NCI-H128 (cell line): Measurements from ENCODE around the gene PLOD1.
A peak's percentile ranks its signal among the peaks of the same experiment; 100 is the strongest.
"Not testable (repeated sequence)": the region's sequence is repeated elsewhere in the genome, so short reads cannot be mapped to it uniquely, and the experiment has no call there.

Source experiments
- DNase-seq: peaks from one replicate; lab custom pipeline; 2025; ENCODE audit not compliant: unreplicated experiment; lab: John Stamatoyannopoulos, UW

PLOD1 gene

GRCh38 chr1:11938722-11939526, 4.4 kb downstream of the PLOD1 start:
- no peak for DNase-seq

- not testable (repeated sequence) for DNase-seq
Observed at GRCh38 chr1:11939794-11940193, 5.3 kb downstream of the PLOD1 start.

- DNase-seq, result no peak
Observed at GRCh38 chr1:11940260-11940921, 5.9 kb downstream of the PLOD1 start.

- DNase-seq, result no peak
Observed at GRCh38 chr1:11942280-11942679, 7.8 kb downstream of the PLOD1 start.

GRCh38 chr1:11943619-11944018, 9.1 kb downstream of the PLOD1 start:
- no peak for DNase-seq

- DNase-seq, result peak; percentile 87
Observed at GRCh38 chr1:11944358-11944931, 9.9 kb downstream of the PLOD1 start.

- DNase-seq, result no peak
Observed at GRCh38 chr1:11946647-11947046, 12.1 kb downstream of the PLOD1 start.

- DNase-seq, result no peak
Observed at GRCh38 chr1:11948822-11949458, 14.4 kb downstream of the PLOD1 start.

- no peak for DNase-seq
Observed at GRCh38 chr1:11951901-11952300, 17.4 kb downstream of the PLOD1 start.

GRCh38 chr1:11952455-11953109, 18.1 kb downstream of the PLOD1 start:
- DNase-seq, result no peak

- DNase-seq, result no peak
Observed at GRCh38 chr1:11955221-11955620, 20.7 kb downstream of the PLOD1 start.

- no peak for DNase-seq
Observed at GRCh38 chr1:11957398-11957797, 22.9 kb downstream of the PLOD1 start.

GRCh38 chr1:11957897-11958296, 23.4 kb downstream of the PLOD1 start:
- DNase-seq, result no peak

- no peak for DNase-seq
Observed at GRCh38 chr1:11960276-11960675, 25.8 kb downstream of the PLOD1 start.

- no peak for DNase-seq
Observed at GRCh38 chr1:11960715-11961114, 26.2 kb downstream of the PLOD1 start.

- DNase-seq, result no peak
Observed at GRCh38 chr1:11961230-11961629, 26.7 kb downstream of the PLOD1 start.

- no peak for DNase-seq
Observed at GRCh38 chr1:11963622-11964021, 29.1 kb downstream of the PLOD1 start.

- no peak for DNase-seq
Observed at GRCh38 chr1:11964656-11965055, 30.1 kb downstream of the PLOD1 start.

- DNase-seq, result peak; percentile 79
Observed at GRCh38 chr1:11967028-11967547, 32.6 kb downstream of the PLOD1 start.

- DNase-seq, result no peak
Observed at GRCh38 chr1:11970441-11971185, 36.1 kb downstream of the PLOD1 start.
